ENCODE results near the gene ZNF554. TPM values are rescaled to one million over a fixed set of nuclear protein-coding genes. Genes with fewer than 3 reads are reported as not detected.

The ZNF554 gene
- total RNA-seq, 4 donors from 2014 or later = 2.3 to 9.8 (median 5.6) TPM

DNA sequence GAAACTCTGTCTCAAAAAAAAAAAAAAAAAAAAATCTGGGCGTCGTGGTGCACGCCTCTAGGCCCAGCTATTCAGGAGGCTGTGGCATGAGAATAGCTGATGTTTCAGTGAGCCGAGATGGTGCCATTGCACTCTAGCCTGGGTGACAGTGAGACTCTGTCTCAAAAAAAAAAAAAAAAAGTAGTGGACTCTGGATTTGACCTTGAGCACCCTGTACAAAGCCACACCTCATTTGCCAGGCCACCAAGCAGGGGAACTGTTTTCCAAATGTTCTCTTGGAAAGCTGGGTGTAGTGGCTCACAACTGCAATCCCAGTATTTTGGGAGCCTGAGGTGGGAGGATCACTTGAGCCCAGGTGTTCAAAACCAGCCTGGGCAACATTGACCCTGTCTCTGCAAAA is 17.8 kb downstream of the ZNF554 start:
- Histone ChIP-seq H3K36me3 (peaks cover 26% of the 10 kb centered on the region), H3K4me3 (no peak overlapping the region), H3K27ac (no peak overlapping the region), H3K27me3 (no peaks in the 10 kb centered on the region), H3K9me3 (peaks cover 19% of the 10 kb centered on the region), H3K4me1 (peaks cover 14% of the 10 kb centered on the region)
- 99% methylated on average over 4 of the region's 4 CpGs for WGBS
- DNase-seq (ENCODE audit: low spot score in 2 of 2) = no peak
- no peak for TF ChIP-seq POLR2AphosphoS5 (IDR thresholded peaks at IDR 0.05)
- TF ChIP-seq, protein P1, sequence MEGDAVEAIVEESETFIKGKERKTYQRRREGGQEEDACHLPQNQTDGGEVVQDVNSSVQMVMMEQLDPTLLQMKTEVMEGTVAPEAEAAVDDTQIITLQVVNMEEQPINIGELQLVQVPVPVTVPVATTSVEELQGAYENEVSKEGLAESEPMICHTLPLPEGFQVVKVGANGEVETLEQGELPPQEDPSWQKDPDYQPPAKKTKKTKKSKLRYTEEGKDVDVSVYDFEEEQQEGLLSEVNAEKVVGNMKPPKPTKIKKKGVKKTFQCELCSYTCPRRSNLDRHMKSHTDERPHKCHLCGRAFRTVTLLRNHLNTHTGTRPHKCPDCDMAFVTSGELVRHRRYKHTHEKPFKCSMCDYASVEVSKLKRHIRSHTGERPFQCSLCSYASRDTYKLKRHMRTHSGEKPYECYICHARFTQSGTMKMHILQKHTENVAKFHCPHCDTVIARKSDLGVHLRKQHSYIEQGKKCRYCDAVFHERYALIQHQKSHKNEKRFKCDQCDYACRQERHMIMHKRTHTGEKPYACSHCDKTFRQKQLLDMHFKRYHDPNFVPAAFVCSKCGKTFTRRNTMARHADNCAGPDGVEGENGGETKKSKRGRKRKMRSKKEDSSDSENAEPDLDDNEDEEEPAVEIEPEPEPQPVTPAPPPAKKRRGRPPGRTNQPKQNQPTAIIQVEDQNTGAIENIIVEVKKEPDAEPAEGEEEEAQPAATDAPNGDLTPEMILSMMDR (IDR thresholded peaks at IDR 0.05) = no peak
- no peak for TF ChIP-seq EP300 (IDR thresholded peaks at IDR 0.05)
- TF ChIP-seq POLR2A (IDR thresholded peaks at IDR 0.05) = no peak

DNA sequence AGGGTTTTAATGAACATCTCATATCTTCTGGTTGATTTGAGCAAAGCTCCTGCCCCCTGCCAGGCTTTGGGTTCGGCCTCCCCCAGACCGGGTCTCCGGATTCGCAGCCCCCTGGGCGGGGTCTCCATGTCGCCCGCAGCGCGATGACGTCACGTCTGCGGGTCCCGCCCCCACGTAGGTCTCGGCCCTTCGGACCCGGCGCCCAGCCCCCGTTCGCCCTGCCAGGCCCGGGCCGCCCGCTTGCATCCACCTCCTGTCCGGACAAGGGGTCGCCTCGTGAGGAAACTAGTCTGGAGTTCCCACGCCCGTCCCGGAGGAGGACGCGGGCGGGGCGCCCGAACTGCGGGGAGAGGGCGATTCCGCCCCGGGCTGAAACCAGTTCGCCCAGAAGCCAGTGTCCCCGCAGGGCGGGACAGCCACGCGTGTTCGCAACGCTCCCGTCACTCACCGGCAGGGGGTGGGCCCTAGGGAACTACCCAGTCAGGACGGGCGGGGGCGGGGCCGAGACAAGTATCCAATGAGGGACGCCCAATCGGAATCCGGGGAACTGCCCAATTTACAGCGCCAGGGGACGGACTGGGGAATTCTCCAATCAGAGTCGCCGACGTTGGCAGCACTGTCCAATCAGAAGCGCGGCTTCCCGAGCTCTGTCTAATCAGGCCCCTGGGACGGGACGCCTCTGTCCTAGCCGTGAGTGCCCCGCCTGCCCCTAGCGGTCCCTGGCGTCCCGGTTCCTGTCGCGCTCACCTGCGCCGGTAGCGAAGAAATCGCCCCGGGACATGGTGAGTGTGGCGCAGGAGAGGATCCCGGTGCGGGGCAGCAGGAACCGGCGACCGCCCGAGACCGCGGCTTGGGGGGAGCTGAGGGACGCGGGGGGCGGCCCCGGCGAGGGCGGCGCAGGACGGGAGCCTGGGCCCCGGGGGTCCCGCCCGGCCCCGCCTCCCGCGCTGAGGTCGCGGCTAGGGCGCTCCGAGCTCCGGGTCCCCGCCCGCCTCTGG is 21.4 kb downstream of the ZNF554 start, which contains the start of gene ZNF555:
Gene ZNF555 (plus strand): TSS at position 682 of the 998 bp plus-strand sequence. CDS start 98 bp downstream, at position 780.
- no peak for TF ChIP-seq POLR2A (IDR thresholded peaks at IDR 0.05)
- TF ChIP-seq POLR2AphosphoS5 (IDR thresholded peaks at IDR 0.05) = peak in 2 of 3 donors; percentile 39 to 87
- no peak for TF ChIP-seq EP300 (IDR thresholded peaks at IDR 0.05)
- TF ChIP-seq, protein P1 (IDR thresholded peaks at IDR 0.05) = peak; percentile 4 to 68
- Histone ChIP-seq H3K27me3 (no peaks in the 10 kb centered on the region), H3K36me3 (peaks cover under 1% of the 10 kb centered on the region), H3K4me1 (peaks cover 15% of the 10 kb centered on the region), H3K9me3 (no peaks in the 10 kb centered on the region), H3K27ac (peak within 1 kb of the TSS; percentile 89), H3K4me3 (peak within 1 kb of the TSS; percentile 84)
- WGBS = 0% methylated on average over 39 of the region's 106 CpGs
- DNase-seq (ENCODE audit: low spot score in 2 of 2) = peak; percentile 100

GRCh38 chr19:2841855-2842574 is 22.3 kb downstream of the ZNF554 start:
- peaks cover 15% of the 10 kb centered on the region for H3K4me1 ChIP-seq

DNA sequence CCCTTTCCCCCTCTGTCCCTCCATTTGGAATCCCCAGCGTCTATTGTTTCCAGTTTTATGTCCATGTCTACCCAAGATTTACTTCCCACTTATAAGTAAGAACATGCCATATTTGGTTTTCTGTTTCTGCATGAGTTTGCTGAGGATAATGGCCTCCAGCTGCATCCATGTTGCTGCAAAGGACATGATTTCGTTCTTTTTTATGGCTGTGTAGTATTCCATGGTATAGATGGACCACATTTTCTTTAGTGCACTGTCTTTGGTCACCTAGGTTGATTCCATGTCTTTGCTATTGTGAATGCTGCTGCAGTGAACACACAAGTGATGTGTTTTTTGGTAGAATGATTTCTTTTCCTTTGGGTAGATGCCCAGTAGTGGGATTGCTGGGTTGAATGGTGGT is 25.4 kb downstream of the ZNF554 start:
- peaks cover 4% of the 10 kb centered on the region for H3K36me3 ChIP-seq
- WGBS = 96% methylated on average over 2 of the region's 2 CpGs
- no peaks in the 10 kb centered on the region for H3K27me3 ChIP-seq
- no peaks in the 10 kb centered on the region for H3K9me3 ChIP-seq
- H3K27ac ChIP-seq = no peak overlapping the region
- no peak overlapping the region for H3K4me3 ChIP-seq
- H3K4me1 ChIP-seq = peaks cover 15% of the 10 kb centered on the region
- TF ChIP-seq, protein P1 (IDR thresholded peaks at IDR 0.05) = no peak
- TF ChIP-seq EP300 (IDR thresholded peaks at IDR 0.05) (no peak), POLR2A (IDR thresholded peaks at IDR 0.05) (no peak), POLR2AphosphoS5 (IDR thresholded peaks at IDR 0.05) (no peak)
- DNase-seq (ENCODE audit: low spot score in 2 of 2) = no peak

More at GRCh38 chr19:2841855-2842574, 22.3 kb downstream of the ZNF554 start:
- H3K4me3 ChIP-seq = peak overlapping the region; percentile 84
- peak overlapping the region; percentile 89 for H3K27ac ChIP-seq
- no peaks in the 10 kb centered on the region for H3K9me3 ChIP-seq
- peaks cover 4% of the 10 kb centered on the region for H3K36me3 ChIP-seq
- DNase-seq (ENCODE audit: low spot score in 2 of 2) = no peak
- no peaks in the 10 kb centered on the region for H3K27me3 ChIP-seq
- 3% methylated on average over 48 of the region's 62 CpGs for WGBS
- TF ChIP-seq POLR2A (IDR thresholded peaks at IDR 0.05) (no peak), EP300 (IDR thresholded peaks at IDR 0.05) (no peak), POLR2AphosphoS5 (IDR thresholded peaks at IDR 0.05) (no peak)
- TF ChIP-seq, protein P1 (IDR thresholded peaks at IDR 0.05) = no peak

Measured in suprapubic skin (tissue), 4 donors.